HCT116 (cell line): ENCODE measurements around the gene GLCE. TPM values are rescaled to one million over a fixed set of nuclear protein-coding genes. Genes with fewer than 3 reads are reported as not detected.
A peak's percentile ranks its signal among the peaks of the same experiment; 100 is the strongest.

Experiments used
- ATAC-seq: fragments of 200-7000 bp; cut with Tn5 transposase; 2 replicates; pipeline ENCODE4 v1.9.1; 2020; ENCODE audit warnings: mild to moderate bottlenecking, moderate library complexity
- BruUV-seq: library from RNA; stranded (reverse); fragments of 400-500 nt; replicated peaks from 2 replicates; lab custom pipeline; 2021; lab: Mats Ljungman, UMichigan
- CTCF ChIA-PET: fragments of 300-600 bp; sonication (Branson Sonifier 250); formaldehyde crosslinking; loops from one replicate; lab custom pipeline; 2021; ENCODE audit warnings: antibody characterized with exemption; lab: Charles Lee
- POLR2A ChIA-PET: fragments of 300-600, 350-600 bp; sonication (Branson Sonifier 250); formaldehyde crosslinking; loops from one replicate; lab custom pipeline; 2021; ENCODE audit warnings: antibody characterized with exemption; lab: Charles Lee
- RAD21 ChIA-PET, 2 experiments: fragments of 300-600 bp; sonication (Branson Sonifier 250); formaldehyde crosslinking; loops; one replicate each; lab custom pipeline; 2023; ENCODE audit warnings: low total read pairs in 2 of 2; ENCODE audit not compliant: uncharacterized antibody in 2 of 2, unreplicated experiment in 2 of 2, low non-redundant PET in 1 of 2; lab: Charles Lee
- DNase-seq: peaks from one replicate; pipeline ENCODE4 v3.0.0-alpha.2; 2010; ENCODE audit warnings: low read depth, low spot score
- H2AFZ ChIP-seq: fragments of 200-600 bp; shearing (Covaris generic), sonication (generic); 2 replicates; pipeline ENCODE4 v1.6.1; 2017; ENCODE audit warnings: low read depth, mixed run types, mixed read lengths, antibody characterized with exemption, low read length; ENCODE audit not compliant: poor library complexity, severe bottlenecking
- H3K27ac ChIP-seq: 2 replicates; pipeline ENCODE4 v1.5.1; 2012; ENCODE audit warnings: low read depth, low read length
- H3K27me3 ChIP-seq: fragments of 200-600 bp; sonication (generic); 2 replicates; pipeline ENCODE4 v1.6.1; 2016; ENCODE audit warnings: mixed run types, low read length, mixed read lengths; ENCODE audit not compliant: insufficient read depth
- H3K36me3 ChIP-seq, 2 experiments: fragments of 200-500 bp in 1 of 2; fragments of 200-600 bp in 1 of 2; sonication (Bioruptor generic) in 1 of 2; sonication (generic) in 1 of 2; 2 replicates each; pipeline versions ENCODE4 v1.5.1 to v1.6.1; 2014 to 2016; ENCODE audit warnings: low read length in 2 of 2, inconsistent platforms in 1 of 2, mixed read lengths in 1 of 2, mixed run types in 1 of 2; ENCODE audit not compliant: insufficient read depth in 2 of 2, control insufficient read depth in 1 of 2
- H3K4me1 ChIP-seq, 2 experiments: fragments of 200-600 bp in 1 of 2; sonication (generic) in 1 of 2; 2 replicates each; pipeline versions ENCODE4 v1.5.1 to v1.6.1; 2012 to 2017; ENCODE audit warnings: low read length in 2 of 2, inconsistent platforms in 1 of 2, mild to moderate bottlenecking in 1 of 2, mixed read lengths in 1 of 2, mixed run types in 1 of 2, moderate library complexity in 1 of 2; ENCODE audit not compliant: insufficient read depth in 2 of 2, control insufficient read depth in 1 of 2
- H3K4me2 ChIP-seq: fragments of 200-600 bp; sonication (generic); 2 replicates; pipeline ENCODE4 v1.6.1; 2017; ENCODE audit warnings: mixed run types, low read length, mixed read lengths
- H3K4me3 ChIP-seq, 2 experiments: fragments of 200-600 bp in 1 of 2; sonication (generic) in 1 of 2; replicated peaks in 1 of 2; 2 replicates each; pipeline ENCODE4 v1.5.1; 2011 to 2016; ENCODE audit warnings: low read length in 2 of 2, control low read depth in 1 of 2, low read depth in 1 of 2, mild to moderate bottlenecking in 1 of 2, mixed read lengths in 1 of 2, mixed run types in 1 of 2
- H3K79me2 ChIP-seq: fragments of 200-600 bp; sonication (generic); 2 replicates; pipeline ENCODE4 v1.6.1; 2017; ENCODE audit warnings: mild to moderate bottlenecking, mixed run types, low read length, moderate library complexity, mixed read lengths; ENCODE audit not compliant: insufficient read depth
- H3K9ac ChIP-seq: fragments of 200-600 bp; sonication (generic); 2 replicates; pipeline ENCODE4 v1.6.1; 2016; ENCODE audit warnings: low read length, mixed read lengths
- H3K9me2 ChIP-seq: fragments of 200-600 bp; sonication (generic), shearing (Covaris generic); 2 replicates; pipeline ENCODE4 v1.6.1; 2017; ENCODE audit warnings: mixed run types, mild to moderate bottlenecking, moderate library complexity; ENCODE audit not compliant: insufficient read depth
- H3K9me3 ChIP-seq, 2 experiments: fragments of 200-500 bp in 1 of 2; fragments of 200-600 bp in 1 of 2; sonication (Bioruptor generic) in 1 of 2; sonication (generic) in 1 of 2; 2 replicates each; pipeline ENCODE4 v1.6.1; 2014 to 2017; ENCODE audit warnings: low read length in 2 of 2, mixed read lengths in 2 of 2, inconsistent platforms in 1 of 2, low read depth in 1 of 2, mild to moderate bottlenecking in 1 of 2, mixed run types in 1 of 2, moderate library complexity in 1 of 2; ENCODE audit not compliant: control insufficient read depth in 1 of 2, insufficient read depth in 1 of 2
- H4K20me1 ChIP-seq: fragments of 200-600 bp; sonication (generic), shearing (Covaris generic); 2 replicates; pipeline ENCODE4 v1.6.1; 2017; ENCODE audit warnings: mixed run types, mild to moderate bottlenecking, moderate library complexity; ENCODE audit not compliant: insufficient read depth
- CEBPB ChIP-seq: IDR thresholded peaks from 2 replicates; pipeline ENCODE4 v1.6.1; 2012; ENCODE audit warnings: low read depth
- CTCF ChIP-seq, 3 experiments: fragments of 200-600 bp in 1 of 3; sonication (generic) in 1 of 3; IDR thresholded peaks in 2 of 3; conservative IDR thresholded peaks in 1 of 3; 2 replicates each; pipeline ENCODE4 v1.5.1; 2012 to 2017; ENCODE audit warnings: low read depth in 2 of 3, low read length in 2 of 3, antibody characterized with exemption in 1 of 3, borderline replicate concordance in 1 of 3, control low read depth in 1 of 3, mild to moderate bottlenecking in 1 of 3, mixed read lengths in 1 of 3, mixed run types in 1 of 3, moderate library complexity in 1 of 3; ENCODE audit not compliant: insufficient read depth in 1 of 3
- EGR1 ChIP-seq: IDR thresholded peaks from 2 replicates; pipeline ENCODE4 v1.6.1; 2012; ENCODE audit warnings: low read depth
- FOSL1 ChIP-seq: IDR thresholded peaks from 2 replicates; pipeline ENCODE4 v1.6.1; 2012; ENCODE audit warnings: low read depth
- JUND ChIP-seq: IDR thresholded peaks from 2 replicates; pipeline ENCODE4 v1.6.1; 2012
- MAX ChIP-seq: IDR thresholded peaks from 2 replicates; pipeline ENCODE4 v1.6.1; 2012
- POLR2AphosphoS5 ChIP-seq: IDR thresholded peaks from 2 replicates; pipeline ENCODE4 v1.6.1; 2011; ENCODE audit warnings: mild to moderate bottlenecking, low read depth, low read length, moderate library complexity
- RAD21 ChIP-seq: IDR thresholded peaks from 2 replicates; pipeline ENCODE4 v1.6.1; 2012; ENCODE audit warnings: low read depth, mild to moderate bottlenecking
- REST ChIP-seq: IDR thresholded peaks from 2 replicates; pipeline ENCODE4 v1.6.1; 2012; ENCODE audit warnings: low read depth
- SRF ChIP-seq: IDR thresholded peaks from 2 replicates; pipeline ENCODE4 v1.6.1; 2012; ENCODE audit warnings: low read depth
- TCF7L2 ChIP-seq: IDR thresholded peaks from 2 replicates; pipeline ENCODE4 v1.7.0; 2011; ENCODE audit warnings: borderline replicate concordance, inconsistent platforms; ENCODE audit not compliant: insufficient read depth, insufficient read length; ENCODE audit errors: extremely low read depth
- ZFX ChIP-seq: fragments of 450-650 bp; IDR thresholded peaks from 2 replicates; pipeline ENCODE4 v1.6.1; 2017
- ZNF274 ChIP-seq: fragments of 200-500 bp; sonication (Bioruptor generic); IDR thresholded peaks from 2 replicates; pipeline ENCODE4 v1.6.1; 2014; ENCODE audit warnings: mild to moderate bottlenecking, low read depth, low read length, inconsistent platforms
- intact Hi-C: fragments of 100-400 bp; cut with micrococcal nuclease; formaldehyde crosslinking; loops from 2 replicates; pipeline ENCODE4 v1.10.0; 2022
- total RNA-seq: library from RNA; stranded (reverse); gene quantifications from one replicate; pipeline ENCODE4 v1.2.1, GENCODE V29; 2021; ENCODE audit not compliant: unreplicated experiment

GLCE gene
- total RNA-seq, 1 experiment from 2014 or later = 22.2 TPM

GRCh38 chr15:69140306-69140705 lies 20.1 kb upstream of the GLCE start (continued):
- no peak for TF ChIP-seq REST
- TF ChIP-seq JUND = no peak
- no peak for TF ChIP-seq POLR2AphosphoS5
- no peak for TF ChIP-seq RAD21
- TF ChIP-seq ZNF274 = no peak
- TF ChIP-seq EGR1 = no peak
- TF ChIP-seq SRF = no peak
- no peak for TF ChIP-seq CEBPB
- no peak for TF ChIP-seq MAX
- TF ChIP-seq TCF7L2 = no peak
- no peak for TF ChIP-seq ZFX
- TF ChIP-seq, all 23 proteins: peak for 0

GRCh38 chr15:69141286-69141701 lies 19.1 kb upstream of the GLCE start:
- Histone ChIP-seq H3K4me2 (no peak overlapping the region), H3K27ac (no peak overlapping the region), H4K20me1 (no peaks in the 10 kb centered on the region), H3K4me1 (no peaks in the 10 kb centered on the region), H2AFZ (no peak overlapping the region), H3K36me3 (no peaks in the 10 kb centered on the region), H3K9me2 (no peaks in the 10 kb centered on the region), H3K27me3 (peaks cover 25% of the 10 kb centered on the region; the same call in 1 of the 2 replicates), H3K9me3 (no peaks in the 10 kb centered on the region), H3K9ac (no peak overlapping the region), H3K79me2 (no peaks in the 10 kb centered on the region), H3K4me3 (no peak overlapping the region)
- peak; percentile 72 for ATAC-seq
- RAD21 ChIA-PET = no interaction called here
- CTCF ChIA-PET = interaction anchor here (1.0 kb wide), 1 partner anchor 84 kb away, joined by 5 read pairs; no protein-coding TSS in a partner anchor
- intact Hi-C loops = no loop called here
- TF ChIP-seq FOSL1 (no peak), CTCF (IDR thresholded peaks at IDR 0.05 in 2 of 3, conservative IDR thresholded peaks at IDR 0.05 in 1 of 3; ENCODE audit: borderline replicate concordance in 1 of 3, insufficient read depth in 1 of 3, low read depth in 2 of 3, low read length in 2 of 3) (peak in 1 of 3 experiments; percentile 22; a peak in 1 of 6 replicates)
- POLR2A ChIA-PET = interaction anchor here (1.8 kb wide), 1 partner anchor 19 kb away, joined by 4 read pairs; the partner anchor contains the start of gene GLCE
- no TSS peak for BruUV-seq
- no peak for DNase-seq
